WI38 (cell line): ENCODE measurements around the gene XKR7.

Experiments
- H3K4me3 ChIP-seq: 2 replicates; pipeline ENCODE4 v1.5.1; 2011; ENCODE audit warnings: low read depth, mild to moderate bottlenecking, control low read depth, low read length
- CTCF ChIP-seq: IDR thresholded peaks from 2 replicates; pipeline ENCODE4 v1.5.1; 2012; ENCODE audit warnings: low read depth, mild to moderate bottlenecking, control low read depth, low read length

The XKR7 gene

GRCh38 chr20:32036252-32036651, 68.3 kb downstream of the XKR7 start:
- H3K4me3 ChIP-seq: no peak overlapping the region
- no peak for TF ChIP-seq CTCF

DNA sequence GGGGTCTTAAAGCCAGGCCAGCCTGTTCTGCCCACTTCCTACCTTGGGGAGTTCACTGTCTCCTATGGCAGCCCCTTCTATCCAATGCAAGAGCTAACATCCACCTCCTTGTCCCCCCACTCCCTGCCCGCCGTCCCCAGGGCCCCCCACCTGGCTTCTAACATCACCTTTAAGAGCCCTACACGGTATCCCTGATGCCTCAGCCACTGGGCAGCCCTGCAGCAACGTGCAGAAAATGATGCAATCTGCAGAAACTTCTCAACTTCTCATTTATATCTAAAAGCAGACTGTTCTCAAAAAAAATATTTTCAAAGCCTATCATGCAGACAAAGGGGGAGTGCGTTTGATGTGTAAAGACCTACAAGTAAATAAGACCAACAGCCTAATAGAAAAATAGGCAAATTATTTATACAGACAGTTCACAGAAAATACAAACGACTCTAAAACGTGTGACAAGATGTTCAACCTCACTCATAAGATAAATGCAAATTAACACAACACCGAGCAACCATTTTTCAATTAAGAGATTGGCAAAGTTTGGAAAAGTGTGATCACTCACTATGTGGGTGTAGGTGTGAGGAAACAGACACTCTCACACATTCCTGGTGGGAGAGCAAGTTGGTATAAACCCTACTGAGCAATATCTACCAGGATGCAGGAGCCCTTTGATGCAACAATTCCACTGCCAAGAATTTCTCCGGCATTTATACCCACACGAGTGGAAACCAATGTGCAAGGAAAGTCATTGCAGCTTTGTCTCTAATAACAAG, 69.0 kb downstream of the XKR7 start:
- H3K4me3 ChIP-seq: no peak overlapping the region
- TF ChIP-seq CTCF: no peak

- TF ChIP-seq CTCF: no peak
- no peak overlapping the region for H3K4me3 ChIP-seq
Observed at GRCh38 chr20:32037929-32038328, 70.0 kb downstream of the XKR7 start.

DNA sequence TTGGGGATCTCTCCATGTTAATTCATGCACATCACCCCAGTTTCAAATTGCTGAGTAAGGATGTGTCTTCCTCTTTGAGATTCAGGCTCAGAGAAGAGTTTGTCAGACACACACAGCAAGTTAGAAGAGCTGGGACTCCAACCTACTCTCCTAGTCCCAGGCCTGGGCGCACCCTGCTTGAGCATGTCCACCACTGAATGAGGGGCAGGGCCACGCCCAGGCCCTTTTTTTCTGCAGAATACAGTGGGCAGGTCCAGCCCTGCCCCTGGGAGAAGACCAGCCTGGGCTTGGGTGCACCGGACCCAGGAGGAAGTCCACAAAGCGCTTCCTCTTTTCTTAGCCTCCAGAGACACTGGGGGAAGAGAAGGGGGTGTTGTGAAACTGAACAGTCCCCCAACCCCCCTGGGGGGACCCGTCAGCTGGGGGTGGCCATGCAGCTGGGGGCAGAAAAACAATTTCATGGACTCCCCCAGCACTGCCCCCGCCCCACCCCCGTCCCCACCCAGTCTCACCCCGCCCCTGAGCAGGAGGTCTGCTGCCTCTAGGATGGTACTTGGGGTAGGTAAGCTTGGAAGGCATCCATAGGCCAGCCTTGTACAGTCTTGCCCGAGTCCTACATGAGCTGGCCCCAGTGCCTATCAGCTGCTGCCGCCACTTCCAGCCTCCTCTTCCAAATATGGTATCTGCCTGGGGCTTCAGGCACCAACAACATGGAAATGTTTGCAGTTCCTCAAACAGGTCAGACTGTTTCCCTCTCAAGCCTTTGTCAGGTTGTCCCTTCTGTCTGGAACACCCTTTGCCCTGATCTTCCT, 72.4 kb downstream of the XKR7 start:
- TF ChIP-seq CTCF: no peak
- H3K4me3 ChIP-seq: no peak overlapping the region

DNA sequence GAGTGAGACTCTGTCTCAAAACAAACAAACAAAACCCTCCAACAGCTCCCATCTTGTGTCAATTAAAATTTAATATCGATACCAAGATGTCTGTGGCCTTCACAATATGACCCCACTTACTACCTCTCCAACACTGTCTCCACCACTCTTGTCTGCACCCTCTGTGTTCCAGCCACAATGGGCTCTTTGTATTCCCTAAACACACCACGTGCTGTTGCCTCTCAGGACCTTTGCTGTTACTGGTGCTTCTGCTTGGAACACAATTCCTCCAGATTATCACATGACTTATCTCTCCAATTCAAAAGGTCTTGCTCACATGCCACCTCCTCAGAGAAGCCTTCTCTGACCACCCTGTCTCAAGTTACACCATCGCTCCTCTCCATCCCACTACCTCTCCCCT, 78.0 kb downstream of the XKR7 start:
- H3K4me3 ChIP-seq: no peak overlapping the region
- TF ChIP-seq CTCF: no peak

DNA sequence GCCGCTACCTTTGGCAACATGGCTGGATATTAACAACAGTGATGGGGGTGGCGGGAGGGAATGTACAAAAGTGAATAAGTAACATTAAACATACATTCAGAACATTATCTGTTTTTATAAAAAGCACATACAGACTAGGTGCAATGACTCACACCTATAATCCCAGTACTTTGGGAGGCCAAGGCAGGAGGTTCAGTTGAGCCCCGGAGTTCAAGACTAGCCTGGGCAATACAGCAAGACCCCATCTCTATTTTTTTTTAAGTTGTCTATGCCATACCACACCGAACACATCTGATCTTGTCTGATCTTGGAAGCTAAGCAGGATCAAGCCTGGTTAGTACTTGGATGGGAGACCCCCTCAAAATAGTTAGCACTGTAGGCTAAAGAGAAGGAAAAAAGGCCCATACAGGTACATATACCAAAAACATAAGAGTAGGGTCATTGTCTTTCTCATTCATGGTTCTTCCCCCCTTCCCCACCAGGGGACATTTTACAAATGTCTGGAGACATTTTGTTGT, 82.4 kb downstream of the XKR7 start:
- no peak overlapping the region for H3K4me3 ChIP-seq

More for the DNA sequence above, 82.4 kb downstream of the XKR7 start:
- no peak for TF ChIP-seq CTCF
